ENCODE measurements around the gene DBH. TPM values are rescaled to one million over a fixed set of nuclear protein-coding genes. Genes with fewer than 3 reads are reported as not detected.

Gene DBH
- total and polyA plus RNA-seq, 2 donors (not counting 3 experiments of a cell fraction or from before 2014, with no cell fraction given), result not detected

DNA sequence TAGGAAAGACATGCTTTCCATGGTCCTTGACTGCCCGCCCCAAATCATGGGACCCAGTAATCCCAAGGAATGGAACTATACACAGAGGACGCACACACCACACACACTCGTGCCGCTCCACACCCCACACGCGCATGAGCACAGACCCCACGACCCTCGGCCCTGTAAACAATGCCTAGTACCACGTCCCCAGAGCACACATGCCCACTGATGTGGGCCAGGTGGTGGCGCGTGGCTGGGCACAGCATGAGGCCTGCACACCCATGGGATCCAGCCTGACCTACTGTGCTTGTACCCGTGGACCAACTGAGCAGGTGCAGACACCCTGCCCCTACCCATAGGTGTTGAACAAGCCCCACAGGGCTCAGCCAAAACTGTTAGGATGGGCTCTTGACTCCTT is 739 bp downstream of the DBH start:
- FAIRE-seq (no peak), DNase-seq (ENCODE audit: low read depth, low spot score) (no peak)
- Histone ChIP-seq H3K4me1 (ENCODE audit: control insufficient read depth, extremely low read depth, insufficient read depth, low read length) (no peaks in the 10 kb centered on the region), H3K27ac (ENCODE audit: insufficient read depth, low read depth, low read length) (no peak overlapping the region), H3K9me3 (replicated peaks; ENCODE audit: control insufficient read depth, insufficient read depth, low read length) (no peaks in the 10 kb centered on the region), H3K9ac (replicated peaks; ENCODE audit: extremely low read depth, insufficient read depth, low read length) (no peak overlapping the region), H3K4me3 (replicated peaks in 1 of 3; ENCODE audit: insufficient read depth in 1 of 3, low read depth in 1 of 3, low read length in 3 of 3) (no peak overlapping the region), H4K20me1 (replicated peaks; ENCODE audit: control insufficient read depth, extremely low read depth, insufficient read depth, low read length) (no peaks in the 10 kb centered on the region), H3K9me1 (replicated peaks; ENCODE audit: control insufficient read depth, extremely low read depth, insufficient read depth, low read length) (no peaks in the 10 kb centered on the region), H3K4me2 (ENCODE audit: insufficient read depth, low read length) (no peak overlapping the region), H3K27me3 (ENCODE audit: control insufficient read depth in 2 of 2, insufficient read depth in 2 of 2, low read length in 2 of 2) (no peaks in the 10 kb centered on the region), H2AFZ (ENCODE audit: low read depth, low read length) (no peak overlapping the region), H3K36me3 (ENCODE audit: control insufficient read depth in 2 of 2, extremely low read depth in 1 of 2, insufficient read depth in 2 of 2, low read length in 2 of 2) (no peaks in the 10 kb centered on the region), H3K79me2 (ENCODE audit: control insufficient read depth, insufficient read depth, low read length) (no peaks in the 10 kb centered on the region)
- no peak for TF ChIP-seq POLR2AphosphoS5 (IDR thresholded peaks at IDR 0.05; ENCODE audit: insufficient read depth, low read depth, low read length)
- TF ChIP-seq FOS (IDR thresholded peaks at IDR 0.05; ENCODE audit: borderline replicate concordance, insufficient read depth, low read length), result no peak
- TF ChIP-seq, protein P1, sequence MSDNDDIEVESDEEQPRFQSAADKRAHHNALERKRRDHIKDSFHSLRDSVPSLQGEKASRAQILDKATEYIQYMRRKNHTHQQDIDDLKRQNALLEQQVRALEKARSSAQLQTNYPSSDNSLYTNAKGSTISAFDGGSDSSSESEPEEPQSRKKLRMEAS (IDR thresholded peaks at IDR 0.05; ENCODE audit: insufficient read depth, insufficient read length), result no peak
- TF ChIP-seq, protein P2, sequence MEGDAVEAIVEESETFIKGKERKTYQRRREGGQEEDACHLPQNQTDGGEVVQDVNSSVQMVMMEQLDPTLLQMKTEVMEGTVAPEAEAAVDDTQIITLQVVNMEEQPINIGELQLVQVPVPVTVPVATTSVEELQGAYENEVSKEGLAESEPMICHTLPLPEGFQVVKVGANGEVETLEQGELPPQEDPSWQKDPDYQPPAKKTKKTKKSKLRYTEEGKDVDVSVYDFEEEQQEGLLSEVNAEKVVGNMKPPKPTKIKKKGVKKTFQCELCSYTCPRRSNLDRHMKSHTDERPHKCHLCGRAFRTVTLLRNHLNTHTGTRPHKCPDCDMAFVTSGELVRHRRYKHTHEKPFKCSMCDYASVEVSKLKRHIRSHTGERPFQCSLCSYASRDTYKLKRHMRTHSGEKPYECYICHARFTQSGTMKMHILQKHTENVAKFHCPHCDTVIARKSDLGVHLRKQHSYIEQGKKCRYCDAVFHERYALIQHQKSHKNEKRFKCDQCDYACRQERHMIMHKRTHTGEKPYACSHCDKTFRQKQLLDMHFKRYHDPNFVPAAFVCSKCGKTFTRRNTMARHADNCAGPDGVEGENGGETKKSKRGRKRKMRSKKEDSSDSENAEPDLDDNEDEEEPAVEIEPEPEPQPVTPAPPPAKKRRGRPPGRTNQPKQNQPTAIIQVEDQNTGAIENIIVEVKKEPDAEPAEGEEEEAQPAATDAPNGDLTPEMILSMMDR (IDR thresholded peaks at IDR 0.05; ENCODE audit: extremely low read depth in 1 of 2, insufficient read depth in 1 of 2, low read depth in 1 of 2, low read length in 2 of 2), result no peak
- no peak for TF ChIP-seq EZH2 (IDR thresholded peaks at IDR 0.05; ENCODE audit: borderline replicate concordance, low read depth, low read length, severe bottlenecking)
- no peak for TF ChIP-seq MYC (IDR thresholded peaks at IDR 0.05; ENCODE audit: low read depth, low read length)
- no peak for TF ChIP-seq POLR2A (IDR thresholded peaks at IDR 0.05; ENCODE audit: low read depth, low read length)
- intact Hi-C loops (cut with micrococcal nuclease), result no loop called here
- ChIA-PET POLR2A (no interaction called here), CTCF (no interaction called here)
- BruUV-seq (replicated peaks), result no TSS peak
- dilution Hi-C loops (cut with MboI; ENCODE audit: extremely low pct_ligation_motif_present, low sequenced_read_pairs), result no loop called here

Data from endothelial cell of umbilical vein (primary cell).